SK-N-SH (cell line): ENCODE measurements around the gene IMPDH1. TPM values are rescaled to one million over a fixed set of nuclear protein-coding genes. Genes with fewer than 3 reads are reported as not detected.

Experiments used
- CHD2 ChIP-seq: fragments of 150-350 bp; IDR thresholded peaks from 2 replicates; pipeline ENCODE4 v1.6.1; 2018; ENCODE audit warnings: low read length; ENCODE audit not compliant: partially characterized antibody
- ELF1 ChIP-seq: IDR thresholded peaks from 2 replicates; pipeline ENCODE4 v1.4.0; 2012
- EP300 ChIP-seq, 2 experiments: IDR thresholded peaks; 2 replicates each; pipeline versions ENCODE4 v1.4.0 to v1.6.1; 2012; ENCODE audit warnings: borderline replicate concordance in 1 of 2, low read depth in 1 of 2, low read length in 1 of 2
- FOXJ3 ChIP-seq: sonication (generic); formaldehyde crosslinking; IDR thresholded peaks from 2 replicates; pipeline ENCODE4 v1.5.1; 2020; ENCODE audit warnings: mild to moderate bottlenecking, missing genetic modification reagents
- GABPA ChIP-seq: IDR thresholded peaks from 2 replicates; pipeline ENCODE4 v1.4.0; 2012; ENCODE audit warnings: low read depth, mild to moderate bottlenecking
- GATA2 ChIP-seq: sonication (generic); formaldehyde crosslinking; IDR thresholded peaks from 2 replicates; pipeline ENCODE4 v1.5.0; 2020; ENCODE audit warnings: mild to moderate bottlenecking, missing genetic modification reagents
- JUND ChIP-seq: IDR thresholded peaks from 2 replicates; pipeline ENCODE4 v1.4.0; 2012
- MXI1 ChIP-seq: IDR thresholded peaks from 2 replicates; pipeline ENCODE4 v1.6.1; 2012; ENCODE audit warnings: mild to moderate bottlenecking, low read depth, low read length, improper control_type of control experiment
- NFIC ChIP-seq: IDR thresholded peaks from 2 replicates; pipeline ENCODE4 v1.4.0; 2012; ENCODE audit warnings: borderline replicate concordance
- RCOR1 ChIP-seq: fragments of 150-350 bp; IDR thresholded peaks from 2 replicates; pipeline ENCODE4 v1.6.1; 2017; ENCODE audit warnings: antibody characterized with exemption, low read length
- RFX5 ChIP-seq: IDR thresholded peaks from 2 replicates; pipeline ENCODE4 v1.6.1; 2012; ENCODE audit warnings: mild to moderate bottlenecking, improper control_type of control experiment, low read length
- RXRA ChIP-seq: IDR thresholded peaks from 2 replicates; pipeline ENCODE4 v1.4.0; 2012; ENCODE audit warnings: low read depth, mild to moderate bottlenecking, borderline replicate concordance
- SIN3A ChIP-seq: IDR thresholded peaks from 2 replicates; pipeline ENCODE4 v1.6.1; 2012; ENCODE audit warnings: low read depth, mild to moderate bottlenecking, low read length, moderate library complexity, borderline replicate concordance
- TAF1 ChIP-seq: IDR thresholded peaks from 2 replicates; pipeline ENCODE4 v1.6.1; 2012; ENCODE audit warnings: low read depth, mild to moderate bottlenecking, low read length, moderate library complexity, borderline replicate concordance
- TCF12 ChIP-seq: IDR thresholded peaks from 2 replicates; pipeline ENCODE4 v1.4.0; 2012
- TEAD4 ChIP-seq: IDR thresholded peaks from 2 replicates; pipeline ENCODE4 v1.4.0; 2012; ENCODE audit warnings: mild to moderate bottlenecking, borderline replicate concordance; ENCODE audit not compliant: insufficient read depth
- polyA plus RNA-seq, 3 experiments: library from polyadenylated mRNA; depleted of rRNA; stranded (reverse); fragments of >200 nt; gene quantifications; 2 replicates each; pipeline ENCODE4 v1.2.3, GENCODE V29; 2012
- TF ChIP-seq, protein P1 (sequence below): IDR thresholded peaks from 2 replicates; pipeline ENCODE4 v1.6.1; 2012; ENCODE audit warnings: mild to moderate bottlenecking, low read depth, low read length, moderate library complexity
- TF ChIP-seq, protein P2 (sequence below): fragments of 200-600 bp; sonication (generic); IDR thresholded peaks from 2 replicates; pipeline ENCODE4 v1.6.1; 2017; ENCODE audit warnings: antibody characterized with exemption, mild to moderate bottlenecking, moderate library complexity
- TF ChIP-seq, protein P3 (sequence below): IDR thresholded peaks from 2 replicates; pipeline ENCODE4; 2012
- TF ChIP-seq, protein P4 (sequence below): fragments of 150-350 bp; IDR thresholded peaks from 2 replicates; pipeline ENCODE4 v1.6.1; 2016; ENCODE audit warnings: mild to moderate bottlenecking, low read depth, low read length

IMPDH1 gene
- polyA plus RNA-seq, 1 of the 3 experiments (the other 2 are of a cell fraction): 80.4 TPM

DNA sequence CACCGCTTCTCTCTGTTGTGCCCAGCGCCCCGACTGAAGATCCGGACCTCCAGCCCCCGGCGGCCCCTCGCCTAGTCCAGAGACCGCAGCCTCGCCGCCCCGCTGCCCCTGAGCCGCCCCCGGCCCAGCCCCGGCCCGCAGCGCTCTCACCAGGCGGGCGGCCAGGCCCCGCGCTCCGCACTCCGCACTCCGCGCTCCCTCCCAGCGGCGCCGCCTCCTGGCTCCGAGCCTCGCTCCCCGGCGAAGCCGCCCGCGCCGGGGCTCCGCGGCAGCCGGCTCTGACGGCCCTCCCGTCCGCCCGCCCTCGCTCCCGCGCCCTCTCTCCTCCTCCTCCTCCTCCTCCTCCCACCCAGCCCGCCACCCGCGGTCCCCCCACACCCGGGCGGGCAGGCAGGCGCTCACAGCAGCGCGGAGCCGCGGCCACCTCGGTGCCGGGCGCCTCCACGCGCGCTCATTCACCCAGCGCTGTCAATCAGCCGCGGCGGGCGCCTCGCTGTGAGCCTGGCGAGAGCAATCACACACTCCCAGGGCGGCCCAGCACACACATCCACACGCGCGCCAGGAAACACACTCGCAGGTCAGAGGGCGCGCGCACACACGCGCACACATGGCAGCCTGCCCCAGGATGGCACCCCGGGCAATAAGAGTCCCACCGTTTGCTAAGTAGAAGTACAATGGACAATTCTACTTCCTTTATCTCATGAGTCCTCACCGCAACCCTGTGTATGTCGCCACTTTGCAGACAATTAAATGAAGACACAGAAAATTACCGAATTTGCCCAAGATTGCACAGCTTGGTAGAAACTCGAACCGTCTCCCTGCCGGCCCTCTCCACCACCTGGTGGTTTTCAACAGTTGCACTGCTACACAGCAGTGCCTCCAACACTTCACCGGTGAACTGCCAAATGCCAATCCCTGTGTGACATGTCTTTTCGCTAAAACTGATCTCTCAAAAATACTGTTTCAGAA is 48.1 kb downstream of the IMPDH1 start, which contains the start of gene PRRT4 (continued):
- TF ChIP-seq, protein P1, sequence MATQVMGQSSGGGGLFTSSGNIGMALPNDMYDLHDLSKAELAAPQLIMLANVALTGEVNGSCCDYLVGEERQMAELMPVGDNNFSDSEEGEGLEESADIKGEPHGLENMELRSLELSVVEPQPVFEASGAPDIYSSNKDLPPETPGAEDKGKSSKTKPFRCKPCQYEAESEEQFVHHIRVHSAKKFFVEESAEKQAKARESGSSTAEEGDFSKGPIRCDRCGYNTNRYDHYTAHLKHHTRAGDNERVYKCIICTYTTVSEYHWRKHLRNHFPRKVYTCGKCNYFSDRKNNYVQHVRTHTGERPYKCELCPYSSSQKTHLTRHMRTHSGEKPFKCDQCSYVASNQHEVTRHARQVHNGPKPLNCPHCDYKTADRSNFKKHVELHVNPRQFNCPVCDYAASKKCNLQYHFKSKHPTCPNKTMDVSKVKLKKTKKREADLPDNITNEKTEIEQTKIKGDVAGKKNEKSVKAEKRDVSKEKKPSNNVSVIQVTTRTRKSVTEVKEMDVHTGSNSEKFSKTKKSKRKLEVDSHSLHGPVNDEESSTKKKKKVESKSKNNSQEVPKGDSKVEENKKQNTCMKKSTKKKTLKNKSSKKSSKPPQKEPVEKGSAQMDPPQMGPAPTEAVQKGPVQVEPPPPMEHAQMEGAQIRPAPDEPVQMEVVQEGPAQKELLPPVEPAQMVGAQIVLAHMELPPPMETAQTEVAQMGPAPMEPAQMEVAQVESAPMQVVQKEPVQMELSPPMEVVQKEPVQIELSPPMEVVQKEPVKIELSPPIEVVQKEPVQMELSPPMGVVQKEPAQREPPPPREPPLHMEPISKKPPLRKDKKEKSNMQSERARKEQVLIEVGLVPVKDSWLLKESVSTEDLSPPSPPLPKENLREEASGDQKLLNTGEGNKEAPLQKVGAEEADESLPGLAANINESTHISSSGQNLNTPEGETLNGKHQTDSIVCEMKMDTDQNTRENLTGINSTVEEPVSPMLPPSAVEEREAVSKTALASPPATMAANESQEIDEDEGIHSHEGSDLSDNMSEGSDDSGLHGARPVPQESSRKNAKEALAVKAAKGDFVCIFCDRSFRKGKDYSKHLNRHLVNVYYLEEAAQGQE: no peak
- TF ChIP-seq SIN3A: no peak
- no peak for TF ChIP-seq NFIC
- TF ChIP-seq GATA2 (CRISPR knock-in tag): no peak; the same call in 1 of the 2 replicates
- TF ChIP-seq RXRA: no peak
- no peak for TF ChIP-seq RFX5
- 0 out of 2 replicates have a peak, but pooled peaks have one; percentile 27 for TF ChIP-seq RCOR1
- TF ChIP-seq TEAD4: no peak
- peak; percentile 43 for TF ChIP-seq CHD2
- TF ChIP-seq, protein P2, sequence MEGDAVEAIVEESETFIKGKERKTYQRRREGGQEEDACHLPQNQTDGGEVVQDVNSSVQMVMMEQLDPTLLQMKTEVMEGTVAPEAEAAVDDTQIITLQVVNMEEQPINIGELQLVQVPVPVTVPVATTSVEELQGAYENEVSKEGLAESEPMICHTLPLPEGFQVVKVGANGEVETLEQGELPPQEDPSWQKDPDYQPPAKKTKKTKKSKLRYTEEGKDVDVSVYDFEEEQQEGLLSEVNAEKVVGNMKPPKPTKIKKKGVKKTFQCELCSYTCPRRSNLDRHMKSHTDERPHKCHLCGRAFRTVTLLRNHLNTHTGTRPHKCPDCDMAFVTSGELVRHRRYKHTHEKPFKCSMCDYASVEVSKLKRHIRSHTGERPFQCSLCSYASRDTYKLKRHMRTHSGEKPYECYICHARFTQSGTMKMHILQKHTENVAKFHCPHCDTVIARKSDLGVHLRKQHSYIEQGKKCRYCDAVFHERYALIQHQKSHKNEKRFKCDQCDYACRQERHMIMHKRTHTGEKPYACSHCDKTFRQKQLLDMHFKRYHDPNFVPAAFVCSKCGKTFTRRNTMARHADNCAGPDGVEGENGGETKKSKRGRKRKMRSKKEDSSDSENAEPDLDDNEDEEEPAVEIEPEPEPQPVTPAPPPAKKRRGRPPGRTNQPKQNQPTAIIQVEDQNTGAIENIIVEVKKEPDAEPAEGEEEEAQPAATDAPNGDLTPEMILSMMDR: no peak
- no peak for TF ChIP-seq GABPA
- TF ChIP-seq EP300 (IDR thresholded peaks at IDR 0.05; ENCODE audit: borderline replicate concordance in 1 of 2, low read depth in 1 of 2, low read length in 1 of 2): no peak
- no peak for TF ChIP-seq TAF1
- TF ChIP-seq MXI1: peak; percentile 72
- TF ChIP-seq, protein P3, sequence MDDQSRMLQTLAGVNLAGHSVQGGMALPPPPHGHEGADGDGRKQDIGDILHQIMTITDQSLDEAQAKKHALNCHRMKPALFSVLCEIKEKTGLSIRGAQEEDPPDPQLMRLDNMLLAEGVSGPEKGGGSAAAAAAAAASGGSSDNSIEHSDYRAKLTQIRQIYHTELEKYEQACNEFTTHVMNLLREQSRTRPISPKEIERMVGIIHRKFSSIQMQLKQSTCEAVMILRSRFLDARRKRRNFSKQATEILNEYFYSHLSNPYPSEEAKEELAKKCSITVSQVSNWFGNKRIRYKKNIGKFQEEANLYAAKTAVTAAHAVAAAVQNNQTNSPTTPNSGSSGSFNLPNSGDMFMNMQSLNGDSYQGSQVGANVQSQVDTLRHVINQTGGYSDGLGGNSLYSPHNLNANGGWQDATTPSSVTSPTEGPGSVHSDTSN: peak; percentile 84
- TF ChIP-seq TCF12: no peak
- TF ChIP-seq FOXJ3 (CRISPR knock-in tag): peak; percentile 68; the same call in 1 of the 2 replicates
- no peak for TF ChIP-seq ELF1
- TF ChIP-seq, protein P4, sequence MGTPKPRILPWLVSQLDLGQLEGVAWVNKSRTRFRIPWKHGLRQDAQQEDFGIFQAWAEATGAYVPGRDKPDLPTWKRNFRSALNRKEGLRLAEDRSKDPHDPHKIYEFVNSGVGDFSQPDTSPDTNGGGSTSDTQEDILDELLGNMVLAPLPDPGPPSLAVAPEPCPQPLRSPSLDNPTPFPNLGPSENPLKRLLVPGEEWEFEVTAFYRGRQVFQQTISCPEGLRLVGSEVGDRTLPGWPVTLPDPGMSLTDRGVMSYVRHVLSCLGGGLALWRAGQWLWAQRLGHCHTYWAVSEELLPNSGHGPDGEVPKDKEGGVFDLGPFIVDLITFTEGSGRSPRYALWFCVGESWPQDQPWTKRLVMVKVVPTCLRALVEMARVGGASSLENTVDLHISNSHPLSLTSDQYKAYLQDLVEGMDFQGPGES: no peak
- no peak for TF ChIP-seq JUND
